Amygdala (tissue), 56 donors: Measurements from ENCODE around the gene PAX7.
"Not testable (repeated sequence)": the region's sequence is repeated elsewhere in the genome, so short reads cannot be mapped to it uniquely, and the experiment has no call there.

Experiments used
- DNase-seq, 56 donors: peaks; one replicate each; lab custom pipeline; 2025; lab: John Stamatoyannopoulos, UW

PAX7 gene

GRCh38 chr1:18723701-18724411, 93.2 kb downstream of the PAX7 start:
- peak in 26 of 56 donors; percentile 2 to 69 (median 25) for DNase-seq

GRCh38 chr1:18724801-18725200, 94.2 kb downstream of the PAX7 start:
- DNase-seq = no peak

GRCh38 chr1:18725231-18725895, 94.7 kb downstream of the PAX7 start:
- DNase-seq = no peak

- DNase-seq = no peak
Measured at GRCh38 chr1:18726368-18726767, 95.7 kb downstream of the PAX7 start.

- DNase-seq = no peak
Measured at GRCh38 chr1:18727956-18728355, 97.3 kb downstream of the PAX7 start.

- no peak for DNase-seq
Measured at GRCh38 chr1:18730321-18730720, 99.7 kb downstream of the PAX7 start.

GRCh38 chr1:18731148-18731547, 100.5 kb downstream of the PAX7 start:
- no peak for DNase-seq

GRCh38 chr1:18731591-18732235, 101.1 kb downstream of the PAX7 start:
- no peak for DNase-seq

GRCh38 chr1:18732686-18733085, 102.0 kb downstream of the PAX7 start:
- no peak for DNase-seq

- DNase-seq = no peak
Measured at GRCh38 chr1:18734001-18734400, 103.4 kb downstream of the PAX7 start.

- DNase-seq = no peak
Measured at GRCh38 chr1:18734461-18735223, 104.0 kb downstream of the PAX7 start.

GRCh38 chr1:18735224-18735997, 104.8 kb downstream of the PAX7 start:
- no peak for DNase-seq

GRCh38 chr1:18736958-18737357, 106.3 kb downstream of the PAX7 start:
- DNase-seq = no peak

- DNase-seq = no peak
Measured at GRCh38 chr1:18738126-18738525, 107.5 kb downstream of the PAX7 start.

- no peak for DNase-seq
Measured at GRCh38 chr1:18738617-18739016, 108.0 kb downstream of the PAX7 start.

GRCh38 chr1:18739408-18739807, 108.8 kb downstream of the PAX7 start:
- DNase-seq = no peak

GRCh38 chr1:18739897-18740296, 109.3 kb downstream of the PAX7 start:
- no peak for DNase-seq

GRCh38 chr1:18740617-18741016, 110.0 kb downstream of the PAX7 start:
- no peak for DNase-seq

- no peak for DNase-seq
Measured at GRCh38 chr1:18743233-18743632, 112.6 kb downstream of the PAX7 start.

- DNase-seq = not testable (repeated sequence)
Measured at GRCh38 chr1:18744381-18744780, 113.7 kb downstream of the PAX7 start.
